SU-DHL-6 (cell line): ENCODE data around the gene FASTKD3.

Experiments used
- H2AFZ ChIP-seq: fragments of 200-600 bp; sonication (generic); 2 replicates; pipeline ENCODE4 v1.6.1; 2014; ENCODE audit warnings: low read depth, mild to moderate bottlenecking, moderate library complexity, mixed read lengths, antibody characterized with exemption, low read length; ENCODE audit not compliant: severe bottlenecking
- H3F3A ChIP-seq: fragments of 200-600 bp; shearing (Covaris generic); 2 replicates; pipeline ENCODE4 v1.6.0; 2016; ENCODE audit warnings: antibody characterized with exemption, mild to moderate bottlenecking; ENCODE audit not compliant: insufficient read depth
- H3K27ac ChIP-seq: fragments of 200-600 bp; sonication (generic); 2 replicates; pipeline ENCODE4 v1.5.1; 2016; ENCODE audit warnings: low read depth, mild to moderate bottlenecking, low read length, moderate library complexity, mixed read lengths
- H3K27me3 ChIP-seq: fragments of 200-600 bp; sonication (generic), shearing (Covaris generic); 2 replicates; pipeline ENCODE4 v1.6.0; 2014; ENCODE audit warnings: mild to moderate bottlenecking, low read length
- H3K36me3 ChIP-seq: fragments of 200-600 bp; sonication (generic); 2 replicates; pipeline ENCODE4 v1.6.1; 2014; ENCODE audit warnings: mild to moderate bottlenecking, low read length, mixed read lengths
- H3K4me2 ChIP-seq: fragments of 300-600, 200-600 bp; shearing (Covaris generic), sonication (generic); 2 replicates; pipeline ENCODE4 v1.6.0; 2014; ENCODE audit warnings: low read length, low read depth, mild to moderate bottlenecking; ENCODE audit not compliant: poor library complexity, severe bottlenecking
- H3K4me3 ChIP-seq: fragments of 200-600 bp; sonication (generic); 2 replicates; pipeline ENCODE4 v1.5.1; 2014; ENCODE audit warnings: antibody characterized with exemption, low read length, mild to moderate bottlenecking, mixed read lengths; ENCODE audit not compliant: insufficient read depth, poor library complexity, severe bottlenecking
- H3K79me2 ChIP-seq: fragments of 200-600 bp; sonication (generic); 2 replicates; pipeline ENCODE4 v1.6.1; 2014; ENCODE audit warnings: mild to moderate bottlenecking, low read length, moderate library complexity; ENCODE audit not compliant: insufficient read depth
- H3K9ac ChIP-seq: fragments of 200-600 bp; sonication (generic); 2 replicates; pipeline ENCODE4 v1.7.0; 2014; ENCODE audit warnings: mild to moderate bottlenecking, low read length
- H3K9me2 ChIP-seq: fragments of 200-600 bp; sonication (generic); replicated peaks from 2 replicates; pipeline ENCODE4 v1.6.1; 2014; ENCODE audit warnings: low read length; ENCODE audit not compliant: insufficient read depth
- H3K9me3 ChIP-seq: fragments of 200-600 bp; sonication (generic); 2 replicates; pipeline ENCODE4 v1.6.1; 2014; ENCODE audit warnings: low read length, mixed read lengths; ENCODE audit not compliant: insufficient read depth
- H4K20me1 ChIP-seq: fragments of 200-600 bp; sonication (generic); 2 replicates; pipeline ENCODE4 v1.6.1; 2014; ENCODE audit warnings: low read depth, mild to moderate bottlenecking, antibody characterized with exemption, low read length, moderate library complexity, mixed read lengths
- EZH2phosphoT487 ChIP-seq: fragments of 200-600 bp; sonication (generic), shearing (Covaris generic); conservative IDR thresholded peaks from 2 replicates; pipeline ENCODE4 v1.6.1; 2018; ENCODE audit warnings: mild to moderate bottlenecking, antibody characterized with exemption, low read length, moderate library complexity, mixed read lengths
- TF ChIP-seq, protein P1 (sequence below): fragments of 200-600 bp; sonication (generic); IDR thresholded peaks from one replicate; pipeline ENCODE4 v1.5.1; 2017; ENCODE audit warnings: antibody characterized with exemption, mild to moderate bottlenecking, low read length, moderate library complexity; ENCODE audit not compliant: insufficient read depth, poor library complexity, severe bottlenecking

Gene FASTKD3

DNA sequence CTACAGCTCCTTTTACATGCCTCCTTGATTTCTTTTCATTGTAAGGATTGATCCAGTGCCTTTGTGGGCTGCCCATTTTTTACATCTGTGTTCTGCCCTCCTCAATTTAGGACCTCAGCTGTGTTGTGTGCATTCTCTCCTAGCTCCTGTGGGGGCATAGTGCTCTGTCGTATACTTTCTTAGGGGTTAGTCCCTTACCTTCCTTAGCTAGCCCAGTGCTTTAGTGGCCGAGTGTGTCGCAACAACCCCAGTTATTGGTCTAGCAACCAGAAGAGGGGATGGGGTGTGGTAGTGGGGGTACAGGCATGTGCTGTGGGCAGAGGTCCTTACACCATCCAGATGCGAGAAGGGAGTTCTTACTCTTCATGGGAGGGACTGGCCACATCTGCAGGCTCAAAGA, 12.3 kb upstream of the FASTKD3 start:
- Histone ChIP-seq H3F3A (no peaks in the 10 kb centered on the region), H3K4me2 (no peak overlapping the region), H2AFZ (no peak overlapping the region), H3K4me3 (no peak overlapping the region), H3K79me2 (peaks cover 11% of the 10 kb centered on the region; the same call in 1 of the 2 replicates), H3K9me2 (no peaks in the 10 kb centered on the region), H3K9me3 (no peaks in the 10 kb centered on the region), H4K20me1 (peaks cover 6% of the 10 kb centered on the region; the same call in 1 of the 2 replicates), H3K36me3 (peaks cover 58% of the 10 kb centered on the region; the same call in 1 of the 2 replicates), H3K27me3 (no peaks in the 10 kb centered on the region), H3K9ac (no peak overlapping the region), H3K27ac (no peak overlapping the region)
- TF ChIP-seq, protein P1, sequence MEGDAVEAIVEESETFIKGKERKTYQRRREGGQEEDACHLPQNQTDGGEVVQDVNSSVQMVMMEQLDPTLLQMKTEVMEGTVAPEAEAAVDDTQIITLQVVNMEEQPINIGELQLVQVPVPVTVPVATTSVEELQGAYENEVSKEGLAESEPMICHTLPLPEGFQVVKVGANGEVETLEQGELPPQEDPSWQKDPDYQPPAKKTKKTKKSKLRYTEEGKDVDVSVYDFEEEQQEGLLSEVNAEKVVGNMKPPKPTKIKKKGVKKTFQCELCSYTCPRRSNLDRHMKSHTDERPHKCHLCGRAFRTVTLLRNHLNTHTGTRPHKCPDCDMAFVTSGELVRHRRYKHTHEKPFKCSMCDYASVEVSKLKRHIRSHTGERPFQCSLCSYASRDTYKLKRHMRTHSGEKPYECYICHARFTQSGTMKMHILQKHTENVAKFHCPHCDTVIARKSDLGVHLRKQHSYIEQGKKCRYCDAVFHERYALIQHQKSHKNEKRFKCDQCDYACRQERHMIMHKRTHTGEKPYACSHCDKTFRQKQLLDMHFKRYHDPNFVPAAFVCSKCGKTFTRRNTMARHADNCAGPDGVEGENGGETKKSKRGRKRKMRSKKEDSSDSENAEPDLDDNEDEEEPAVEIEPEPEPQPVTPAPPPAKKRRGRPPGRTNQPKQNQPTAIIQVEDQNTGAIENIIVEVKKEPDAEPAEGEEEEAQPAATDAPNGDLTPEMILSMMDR, result no peak

DNA sequence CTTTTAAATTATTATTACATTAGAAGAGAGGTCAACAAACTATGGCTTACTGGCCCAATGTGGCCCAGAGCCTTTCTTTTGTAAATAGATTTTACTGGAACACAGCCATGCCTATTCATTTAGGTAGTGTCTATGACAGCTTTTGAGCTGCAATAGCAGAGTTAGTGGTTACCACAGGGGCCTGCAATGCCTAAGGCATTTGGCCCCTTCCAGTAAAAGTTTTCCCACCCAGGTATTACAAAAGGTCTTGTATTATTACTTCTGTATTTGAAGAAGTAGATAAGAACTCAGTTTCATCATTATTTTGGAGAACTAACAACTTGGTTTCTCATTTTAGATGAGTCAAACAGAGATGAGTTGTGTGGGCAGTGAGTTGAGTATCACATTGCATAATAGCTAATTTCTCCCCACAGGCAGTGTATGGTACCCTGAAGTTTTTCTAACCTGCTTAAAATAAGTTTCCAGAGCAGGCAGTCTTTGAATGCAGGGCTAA, 9.6 kb upstream of the FASTKD3 start:
- H3K79me2 ChIP-seq, result peaks cover 37% of the 10 kb centered on the region
- no peak overlapping the region for H3K27ac ChIP-seq
- no peaks in the 10 kb centered on the region for H3F3A ChIP-seq
- no peaks in the 10 kb centered on the region for H3K9me3 ChIP-seq
- no peak for TF ChIP-seq EZH2phosphoT487
- no peak overlapping the region for H3K4me2 ChIP-seq
- no peak overlapping the region for H2AFZ ChIP-seq
- peaks cover 9% of the 10 kb centered on the region; the same call in 1 of the 2 replicates for H4K20me1 ChIP-seq
- H3K9me2 ChIP-seq, result no peaks in the 10 kb centered on the region
- H3K9ac ChIP-seq, result no peak overlapping the region
- peaks cover 65% of the 10 kb centered on the region for H3K36me3 ChIP-seq
- no peaks in the 10 kb centered on the region for H3K27me3 ChIP-seq
- H3K4me3 ChIP-seq, result no peak overlapping the region

GRCh38 chr5:7877851-7878250, 9.0 kb upstream of the FASTKD3 start:
- H3K36me3 ChIP-seq, result peaks cover 61% of the 10 kb centered on the region
- H3K9ac ChIP-seq, result no peak overlapping the region
- no peaks in the 10 kb centered on the region for H3K27me3 ChIP-seq
- no peaks in the 10 kb centered on the region for H3F3A ChIP-seq
- H3K27ac ChIP-seq, result no peak overlapping the region
- H3K4me2 ChIP-seq, result no peak overlapping the region
- H3K4me3 ChIP-seq, result no peak overlapping the region
- H3K79me2 ChIP-seq, result peaks cover 43% of the 10 kb centered on the region
- no peaks in the 10 kb centered on the region for H3K9me2 ChIP-seq
- TF ChIP-seq, protein P1, result no peak
- TF ChIP-seq EZH2phosphoT487, result no peak
- no peaks in the 10 kb centered on the region for H3K9me3 ChIP-seq
- H4K20me1 ChIP-seq, result peaks cover 9% of the 10 kb centered on the region; the same call in 1 of the 2 replicates
- no peak overlapping the region for H2AFZ ChIP-seq

GRCh38 chr5:7876867-7877266, 8.0 kb upstream of the FASTKD3 start:
- H3K27ac ChIP-seq, result no peak overlapping the region
- H3K9me2 ChIP-seq, result no peaks in the 10 kb centered on the region

More at GRCh38 chr5:7876867-7877266, 8.0 kb upstream of the FASTKD3 start:
- Histone ChIP-seq H3K4me2 (no peak overlapping the region), H4K20me1 (peaks cover 9% of the 10 kb centered on the region; the same call in 1 of the 2 replicates), H3K27me3 (no peaks in the 10 kb centered on the region), H3K36me3 (peaks cover 58% of the 10 kb centered on the region), H3K9ac (no peak overlapping the region), H3K4me3 (no peak overlapping the region), H3K9me3 (no peaks in the 10 kb centered on the region), H2AFZ (no peak overlapping the region), H3F3A (no peaks in the 10 kb centered on the region), H3K79me2 (peaks cover 53% of the 10 kb centered on the region)
- TF ChIP-seq EZH2phosphoT487, result no peak
- TF ChIP-seq, protein P1, result no peak
